ENCODE results near the gene PKD1L1.

- no peak for TF ChIP-seq CTCF (conservative IDR thresholded peaks at IDR 0.05; ENCODE audit: low read depth, low read length)
- TF ChIP-seq EZH2 (IDR thresholded peaks at IDR 0.05; ENCODE audit: borderline replicate concordance, low read depth, low read length, poor library complexity, severe bottlenecking), result no peak
Observed at GRCh38 chr7:47991270-47991669, 43.0 kb upstream of the PKD1L1 start.
